ENCODE data around the gene PKNOX2. TPM values are rescaled to one million over a fixed set of nuclear protein-coding genes. Genes with fewer than 3 reads are reported as not detected.

The PKNOX2 gene
- total RNA-seq, 5 donors from 2014 or later (not counting 1 experiment from before 2014, with no cell fraction given), result 0.55 TPM; not detected in 4

GRCh38 chr11:125397421-125397820 lies 232.9 kb downstream of the PKNOX2 start:
- CTCF ChIA-PET, result no interaction called here

GRCh38 chr11:125398475-125398874 lies 233.9 kb downstream of the PKNOX2 start:
- Mint-ChIP-seq H3K27me3 (peaks cover 54 to 57% of the 10 kb centered on the region in 2 donors), H3K4me1 (no peaks in the 10 kb centered on the region), H3K4me3 (no peak overlapping the region), H3K9me3 (no peaks in the 10 kb centered on the region), H3K27ac (no peak overlapping the region), H3K36me3 (no peaks in the 10 kb centered on the region)
- CTCF ChIA-PET, result no interaction called here
- DNase-seq (no peak), ATAC-seq (replicated peaks in 1 of 4) (no peak)
- POLR2A ChIA-PET, result no interaction called here
- no peak overlapping the region for H3K4me3 ChIP-seq (ENCODE audit: control insufficient read depth in 1 of 2, extremely low read depth in 1 of 2, low read length in 1 of 2)
- no peaks in the 10 kb centered on the region for H3K9me3 ChIP-seq
- no peaks in the 10 kb centered on the region for H3K4me1 ChIP-seq (ENCODE audit: control insufficient read depth in 1 of 2, extremely low read depth in 1 of 2, insufficient read depth in 2 of 2, low read length in 2 of 2)
- WGBS (ENCODE audit: insufficient coverage), result 51% methylated on average over 4 of the region's 4 CpGs
- H3K36me3 ChIP-seq (ENCODE audit: control insufficient read depth in 2 of 2, extremely low read depth in 1 of 2, insufficient read depth in 1 of 2, low read length in 1 of 2), result no peaks in the 10 kb centered on the region
- peaks cover 0 to 42% of the 10 kb centered on the region in 2 experiments for H3K27me3 ChIP-seq (replicated peaks in 1 of 2; ENCODE audit: control insufficient read depth in 2 of 2, extremely low read depth in 1 of 2, insufficient read depth in 2 of 2, low read length in 1 of 2)
- H3K27ac ChIP-seq (ENCODE audit: low read length), result no peak overlapping the region

More at GRCh38 chr11:125397421-125397820, 232.9 kb downstream of the PKNOX2 start:
- Histone ChIP-seq H3K36me3 (ENCODE audit: control insufficient read depth in 2 of 2, extremely low read depth in 1 of 2, insufficient read depth in 1 of 2, low read length in 1 of 2) (no peaks in the 10 kb centered on the region), H3K4me1 (ENCODE audit: control insufficient read depth in 1 of 2, extremely low read depth in 1 of 2, insufficient read depth in 2 of 2, low read length in 2 of 2) (no peaks in the 10 kb centered on the region), H3K4me3 (ENCODE audit: control insufficient read depth in 1 of 2, extremely low read depth in 1 of 2, low read length in 1 of 2) (no peak overlapping the region), H3K27me3 (replicated peaks in 1 of 2; ENCODE audit: control insufficient read depth in 2 of 2, extremely low read depth in 1 of 2, insufficient read depth in 2 of 2, low read length in 1 of 2) (peaks cover 0 to 38% of the 10 kb centered on the region in 2 experiments), H3K9me3 (no peaks in the 10 kb centered on the region), H3K27ac (ENCODE audit: low read length) (no peak overlapping the region)
- Mint-ChIP-seq H3K36me3 (no peaks in the 10 kb centered on the region), H3K4me3 (no peak overlapping the region), H3K4me1 (no peaks in the 10 kb centered on the region), H3K27ac (no peak overlapping the region), H3K9me3 (no peaks in the 10 kb centered on the region), H3K27me3 (peaks cover 49 to 53% of the 10 kb centered on the region in 2 donors)
- DNase-seq (no peak), ATAC-seq (replicated peaks in 1 of 4) (no peak)
- WGBS (ENCODE audit: insufficient coverage), result 80% methylated on average over 3 of the region's 5 CpGs
- POLR2A ChIA-PET, result no interaction called here

DNA sequence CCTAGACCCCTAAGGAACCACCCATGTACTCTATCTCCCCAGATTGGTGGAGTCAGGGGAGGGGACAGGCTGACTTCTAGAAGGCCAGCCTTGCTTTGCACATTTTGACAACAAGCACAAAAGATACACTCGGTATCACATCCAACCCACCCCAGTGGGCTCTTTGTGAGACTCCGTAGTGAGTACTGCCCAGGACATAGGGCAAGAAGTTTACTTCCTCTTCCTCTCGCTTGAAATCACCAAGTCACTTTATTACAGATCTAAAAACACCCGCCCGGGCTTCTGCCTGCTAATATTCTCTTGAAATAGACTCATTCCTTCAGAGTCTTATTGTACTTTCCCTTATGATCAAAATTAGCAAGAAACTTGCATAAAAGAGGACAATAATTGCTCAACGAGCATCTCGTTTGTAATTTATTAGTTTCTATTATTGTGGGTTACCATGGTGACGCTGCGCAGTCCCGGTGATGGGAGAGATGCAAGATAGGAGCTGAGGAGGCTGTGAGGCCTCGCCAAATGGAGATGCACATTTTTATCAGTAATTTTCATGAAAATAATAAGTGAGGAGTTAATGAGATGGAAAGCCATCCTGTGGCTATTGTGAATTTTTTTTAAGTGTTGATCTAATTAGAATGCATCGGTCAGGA lies 234.6 kb downstream of the PKNOX2 start:
- Mint-ChIP-seq H3K27ac (no peak overlapping the region), H3K27me3 (peaks cover 57 to 61% of the 10 kb centered on the region in 2 donors), H3K36me3 (no peaks in the 10 kb centered on the region), H3K4me1 (no peaks in the 10 kb centered on the region), H3K4me3 (no peak overlapping the region), H3K9me3 (no peaks in the 10 kb centered on the region)
- WGBS (ENCODE audit: insufficient coverage), result 65% methylated on average over 10 of the region's 12 CpGs
- ATAC-seq (replicated peaks in 1 of 4) (no peak), DNase-seq (no peak)
- peaks cover 0 to 45% of the 10 kb centered on the region in 2 experiments for H3K27me3 ChIP-seq (replicated peaks in 1 of 2; ENCODE audit: control insufficient read depth in 2 of 2, extremely low read depth in 1 of 2, insufficient read depth in 2 of 2, low read length in 1 of 2)
- ChIA-PET POLR2A (no interaction called here), CTCF (no interaction called here)
- no peak overlapping the region for H3K27ac ChIP-seq (ENCODE audit: low read length)
- H3K9me3 ChIP-seq, result no peaks in the 10 kb centered on the region
- no peak overlapping the region for H3K4me3 ChIP-seq (ENCODE audit: control insufficient read depth in 1 of 2, extremely low read depth in 1 of 2, low read length in 1 of 2)
- H3K4me1 ChIP-seq (ENCODE audit: control insufficient read depth in 1 of 2, extremely low read depth in 1 of 2, insufficient read depth in 2 of 2, low read length in 2 of 2), result no peaks in the 10 kb centered on the region
- H3K36me3 ChIP-seq (ENCODE audit: control insufficient read depth in 2 of 2, extremely low read depth in 1 of 2, insufficient read depth in 1 of 2, low read length in 1 of 2), result no peaks in the 10 kb centered on the region

DNA sequence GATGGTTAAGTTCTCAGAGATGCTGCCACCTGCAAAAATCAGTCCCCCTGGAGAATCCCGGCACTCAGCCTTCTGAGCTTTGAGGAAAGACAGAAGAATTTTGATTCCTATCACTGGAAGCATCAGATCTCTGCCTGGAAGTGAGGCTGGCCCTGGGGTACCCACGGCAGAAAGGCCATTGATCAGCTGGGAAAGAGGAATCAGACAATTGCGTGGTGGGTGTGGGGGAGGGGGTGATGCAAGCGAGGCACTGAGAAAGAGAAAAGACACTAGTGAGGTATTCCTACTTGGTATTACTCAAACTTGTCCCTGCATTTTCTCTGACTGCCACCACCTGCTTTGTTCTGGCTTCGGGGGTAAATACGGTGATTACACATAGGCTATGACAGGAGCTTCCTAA lies 235.4 kb downstream of the PKNOX2 start:
- Mint-ChIP-seq H3K4me1 (peaks cover 3 to 4% (median 3%) of the 10 kb centered on the region in 3 donors), H3K27me3 (peaks cover 63 to 68% of the 10 kb centered on the region in 2 donors), H3K9me3 (no peaks in the 10 kb centered on the region), H3K36me3 (no peaks in the 10 kb centered on the region), H3K4me3 (no peak overlapping the region), H3K27ac (no peak overlapping the region)
- ATAC-seq (replicated peaks in 1 of 4) (no peak), DNase-seq (no peak)
- Histone ChIP-seq H3K9me3 (no peaks in the 10 kb centered on the region), H3K36me3 (ENCODE audit: control insufficient read depth in 2 of 2, extremely low read depth in 1 of 2, insufficient read depth in 1 of 2, low read length in 1 of 2) (no peaks in the 10 kb centered on the region), H3K27me3 (replicated peaks in 1 of 2; ENCODE audit: control insufficient read depth in 2 of 2, extremely low read depth in 1 of 2, insufficient read depth in 2 of 2, low read length in 1 of 2) (peaks cover 0 to 53% of the 10 kb centered on the region in 2 experiments), H3K4me3 (ENCODE audit: control insufficient read depth in 1 of 2, extremely low read depth in 1 of 2, low read length in 1 of 2) (no peak overlapping the region), H3K27ac (ENCODE audit: low read length) (no peak overlapping the region), H3K4me1 (ENCODE audit: control insufficient read depth in 1 of 2, extremely low read depth in 1 of 2, insufficient read depth in 2 of 2, low read length in 2 of 2) (peaks cover 0 to 4% of the 10 kb centered on the region in 2 experiments)
- 63% methylated on average over 2 of the region's 6 CpGs for WGBS (ENCODE audit: insufficient coverage)
- POLR2A ChIA-PET, result no interaction called here
- CTCF ChIA-PET, result interaction anchor here in 1 of 2 donors (0.7 kb wide), 1 partner anchor 53 kb away, joined by 6 read pairs; no protein-coding TSS in a partner anchor

- H3K9me3 Mint-ChIP-seq, result no peaks in the 10 kb centered on the region
- H3K4me3 Mint-ChIP-seq, result no peak overlapping the region
- POLR2A ChIA-PET, result no interaction called here
- H3K27ac Mint-ChIP-seq, result no peak overlapping the region
- Histone ChIP-seq H3K4me3 (ENCODE audit: control insufficient read depth in 1 of 2, extremely low read depth in 1 of 2, low read length in 1 of 2) (no peak overlapping the region), H3K36me3 (ENCODE audit: control insufficient read depth in 2 of 2, extremely low read depth in 1 of 2, insufficient read depth in 1 of 2, low read length in 1 of 2) (no peaks in the 10 kb centered on the region), H3K27ac (ENCODE audit: low read length) (no peak overlapping the region), H3K27me3 (replicated peaks in 1 of 2; ENCODE audit: control insufficient read depth in 2 of 2, extremely low read depth in 1 of 2, insufficient read depth in 2 of 2, low read length in 1 of 2) (peaks cover 0 to 66% of the 10 kb centered on the region in 2 experiments), H3K4me1 (ENCODE audit: control insufficient read depth in 1 of 2, extremely low read depth in 1 of 2, insufficient read depth in 2 of 2, low read length in 2 of 2) (peaks cover 0 to 8% of the 10 kb centered on the region in 2 experiments), H3K9me3 (no peaks in the 10 kb centered on the region)
- 84% methylated on average over 7 of the region's 12 CpGs for WGBS (ENCODE audit: insufficient coverage)
- no peak for ATAC-seq (replicated peaks in 1 of 4)
- CTCF ChIA-PET, result no interaction called here
- H3K27me3 Mint-ChIP-seq, result peaks cover 69 to 77% of the 10 kb centered on the region in 2 donors
- H3K36me3 Mint-ChIP-seq, result no peaks in the 10 kb centered on the region
- H3K4me1 Mint-ChIP-seq, result peaks cover 4 to 10% (median 6%) of the 10 kb centered on the region in 3 donors
- DNase-seq, result no peak
Observed at GRCh38 chr11:125401235-125401634, 236.7 kb downstream of the PKNOX2 start.

- Mint-ChIP-seq H3K27ac (no peak overlapping the region), H3K27me3 (peaks cover 73 to 78% of the 10 kb centered on the region in 2 donors), H3K36me3 (no peaks in the 10 kb centered on the region), H3K9me3 (no peaks in the 10 kb centered on the region), H3K4me1 (peaks cover 4 to 10% (median 6%) of the 10 kb centered on the region in 3 donors), H3K4me3 (no peak overlapping the region)
- DNase-seq, result no peak
- ChIA-PET CTCF (no interaction called here), POLR2A (no interaction called here)
- Histone ChIP-seq H3K4me1 (ENCODE audit: control insufficient read depth in 1 of 2, extremely low read depth in 1 of 2, insufficient read depth in 2 of 2, low read length in 2 of 2) (peaks cover 0 to 8% of the 10 kb centered on the region in 2 experiments), H3K27me3 (replicated peaks in 1 of 2; ENCODE audit: control insufficient read depth in 2 of 2, extremely low read depth in 1 of 2, insufficient read depth in 2 of 2, low read length in 1 of 2) (peaks cover 0 to 70% of the 10 kb centered on the region in 2 experiments), H3K27ac (ENCODE audit: low read length) (no peak overlapping the region), H3K4me3 (ENCODE audit: control insufficient read depth in 1 of 2, extremely low read depth in 1 of 2, low read length in 1 of 2) (no peak overlapping the region), H3K9me3 (no peaks in the 10 kb centered on the region), H3K36me3 (ENCODE audit: control insufficient read depth in 2 of 2, extremely low read depth in 1 of 2, insufficient read depth in 1 of 2, low read length in 1 of 2) (no peaks in the 10 kb centered on the region)
- no peak for ATAC-seq (replicated peaks in 1 of 4)
- 81% methylated on average over 2 of the region's 11 CpGs for WGBS (ENCODE audit: insufficient coverage)
Observed at GRCh38 chr11:125401746-125402145, 237.2 kb downstream of the PKNOX2 start.
